VCaP (cell line): Measurements from ENCODE around the gene SFTPD.

Experiments used
- H3K27ac ChIP-seq: fragments of 450-650 bp; 2 replicates; pipeline ENCODE4 v1.5.1; 2017
- TF ChIP-seq, protein P1 (sequence below): fragments of 450-650 bp; conservative IDR thresholded peaks from 2 replicates; pipeline ENCODE4 v1.5.1; 2017; ENCODE audit warnings: mild to moderate bottlenecking, moderate library complexity

The SFTPD gene

DNA sequence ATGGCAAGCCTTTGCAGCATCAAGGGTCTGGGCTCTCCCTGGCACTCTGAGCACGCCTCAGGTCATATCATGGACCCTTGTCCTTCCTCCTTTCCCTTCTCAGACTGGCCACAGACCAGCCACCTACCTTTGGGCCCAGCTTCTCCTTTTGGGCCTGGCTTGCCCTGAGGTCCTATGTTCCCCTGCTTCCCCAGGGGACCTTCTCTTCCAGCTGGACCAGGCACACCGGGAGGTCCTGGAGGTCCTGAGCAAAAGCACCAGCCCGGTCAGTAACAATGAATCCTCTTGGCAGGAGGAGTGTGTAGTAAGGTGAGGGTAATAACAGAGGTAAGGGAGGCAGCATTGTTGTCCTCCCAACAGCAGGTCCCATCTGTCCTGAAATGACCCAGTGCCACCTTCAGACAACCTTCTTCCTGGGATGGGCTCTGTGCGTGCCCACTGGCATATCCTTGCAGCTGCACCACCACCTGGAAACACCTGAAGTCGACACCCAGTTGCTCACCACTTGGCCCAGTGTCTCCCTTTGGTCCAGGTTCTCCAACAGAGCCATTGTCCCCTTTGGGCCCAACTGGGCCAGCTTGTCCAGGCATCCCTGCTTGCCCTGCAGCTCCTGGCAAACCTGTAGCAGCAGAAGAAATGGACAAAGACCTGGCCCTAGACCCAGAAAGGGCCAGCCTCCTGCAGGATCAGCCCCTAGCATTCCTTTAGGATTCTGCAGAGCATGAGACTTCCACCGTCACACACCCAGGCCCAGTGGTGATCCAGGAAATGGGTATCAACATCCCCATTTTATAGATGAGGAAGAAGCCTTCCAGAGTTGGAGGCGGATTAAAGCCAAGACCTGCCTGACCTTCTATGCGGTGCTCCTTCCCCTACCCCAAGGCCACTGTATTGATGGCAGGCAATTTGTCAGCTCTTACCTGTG is 6.4 kb downstream of the SFTPD start:
- no peak overlapping the region for H3K27ac ChIP-seq
- TF ChIP-seq, protein P1, sequence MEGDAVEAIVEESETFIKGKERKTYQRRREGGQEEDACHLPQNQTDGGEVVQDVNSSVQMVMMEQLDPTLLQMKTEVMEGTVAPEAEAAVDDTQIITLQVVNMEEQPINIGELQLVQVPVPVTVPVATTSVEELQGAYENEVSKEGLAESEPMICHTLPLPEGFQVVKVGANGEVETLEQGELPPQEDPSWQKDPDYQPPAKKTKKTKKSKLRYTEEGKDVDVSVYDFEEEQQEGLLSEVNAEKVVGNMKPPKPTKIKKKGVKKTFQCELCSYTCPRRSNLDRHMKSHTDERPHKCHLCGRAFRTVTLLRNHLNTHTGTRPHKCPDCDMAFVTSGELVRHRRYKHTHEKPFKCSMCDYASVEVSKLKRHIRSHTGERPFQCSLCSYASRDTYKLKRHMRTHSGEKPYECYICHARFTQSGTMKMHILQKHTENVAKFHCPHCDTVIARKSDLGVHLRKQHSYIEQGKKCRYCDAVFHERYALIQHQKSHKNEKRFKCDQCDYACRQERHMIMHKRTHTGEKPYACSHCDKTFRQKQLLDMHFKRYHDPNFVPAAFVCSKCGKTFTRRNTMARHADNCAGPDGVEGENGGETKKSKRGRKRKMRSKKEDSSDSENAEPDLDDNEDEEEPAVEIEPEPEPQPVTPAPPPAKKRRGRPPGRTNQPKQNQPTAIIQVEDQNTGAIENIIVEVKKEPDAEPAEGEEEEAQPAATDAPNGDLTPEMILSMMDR: no peak

DNA sequence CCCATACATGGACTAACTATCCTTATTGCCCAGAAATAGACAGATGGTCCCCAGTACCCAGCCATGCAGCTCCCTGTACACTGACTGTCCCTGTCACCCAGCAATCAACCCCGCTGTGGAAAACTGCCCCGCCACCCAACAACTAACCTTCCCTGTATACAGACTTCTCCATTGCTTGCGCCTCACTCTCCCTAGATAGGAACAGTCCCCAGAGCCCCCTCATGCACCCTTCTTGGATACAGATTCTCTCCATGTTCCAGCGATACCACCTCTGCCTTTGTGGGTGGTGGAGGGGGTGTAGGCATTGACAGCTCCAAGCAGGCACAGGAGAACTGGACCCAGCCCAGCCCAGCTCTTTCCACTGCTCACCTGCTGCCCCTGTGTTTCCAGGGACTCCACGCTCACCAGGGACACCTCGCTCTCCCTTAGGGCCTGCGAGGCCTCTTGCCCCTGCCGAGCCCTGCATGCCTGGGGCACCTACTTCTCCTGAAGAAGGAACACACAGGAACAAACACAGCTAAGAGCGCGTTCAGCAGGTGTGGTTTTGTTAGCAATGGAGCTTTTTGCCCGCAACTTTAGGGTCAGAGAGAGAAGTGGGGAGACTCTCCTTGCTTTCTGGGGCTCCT is 7.2 kb downstream of the SFTPD start:
- TF ChIP-seq, protein P1: no peak
- no peak overlapping the region for H3K27ac ChIP-seq

DNA sequence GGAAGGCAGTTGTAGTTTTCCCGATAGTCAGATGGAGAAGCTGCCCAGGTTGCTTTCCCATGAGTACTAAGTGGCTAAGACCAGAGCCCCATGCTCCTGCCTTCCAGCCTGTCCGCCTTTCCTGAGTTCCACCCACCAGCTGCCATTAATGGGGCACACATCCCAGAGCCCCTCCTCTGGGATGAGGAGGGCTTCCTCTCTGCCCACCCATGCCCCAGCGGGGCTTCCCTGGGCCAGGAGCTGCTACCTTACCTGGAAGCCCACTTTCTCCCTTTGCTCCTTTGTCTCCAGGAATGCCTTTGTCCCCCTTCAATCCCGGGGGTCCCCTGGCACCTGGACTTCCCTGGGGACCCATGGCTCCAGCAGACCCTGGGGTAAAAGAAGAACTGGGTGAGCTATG is 7.8 kb downstream of the SFTPD start:
- TF ChIP-seq, protein P1: no peak
- no peak overlapping the region for H3K27ac ChIP-seq

DNA sequence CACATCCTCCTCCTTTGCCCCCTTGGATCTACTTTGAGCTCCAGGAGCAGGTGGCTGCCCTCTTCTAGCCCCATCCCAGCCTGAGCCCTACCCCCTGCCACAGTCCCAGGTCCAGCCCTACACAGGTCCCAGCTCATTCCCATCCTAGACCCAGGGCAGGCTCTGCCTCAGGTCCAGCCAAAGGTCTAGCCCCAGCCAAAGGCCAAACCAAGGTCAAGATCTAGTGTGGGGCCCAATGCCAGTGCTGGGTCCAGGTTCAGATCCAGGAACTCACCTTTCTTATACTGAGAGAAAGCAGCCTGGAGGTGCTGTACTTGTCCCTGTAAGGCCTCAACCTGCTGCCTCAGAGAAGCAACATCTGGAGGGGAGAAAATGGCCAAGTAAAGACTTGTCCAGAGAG is 8.5 kb downstream of the SFTPD start:
- TF ChIP-seq, protein P1: no peak
- no peak overlapping the region for H3K27ac ChIP-seq

DNA sequence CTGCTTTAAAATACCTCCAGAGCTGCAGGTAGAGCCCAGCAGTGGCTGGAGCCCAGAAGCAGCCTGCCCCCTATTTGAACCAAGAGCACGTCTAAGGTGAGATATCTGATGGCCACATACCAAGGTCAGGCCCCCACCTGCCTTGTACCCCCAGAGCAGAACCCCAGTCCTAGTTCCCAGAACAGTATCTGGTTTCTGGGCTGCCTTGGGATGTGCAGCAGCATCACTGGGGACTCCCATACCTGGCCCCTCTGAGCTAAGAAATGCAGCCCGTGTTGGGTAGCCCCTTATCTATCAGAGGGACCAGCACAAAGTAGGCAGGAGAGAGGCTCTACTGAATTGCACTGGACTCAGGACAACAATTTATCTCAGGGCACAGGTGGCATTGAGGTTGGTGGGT is 8.9 kb downstream of the SFTPD start:
- TF ChIP-seq, protein P1: no peak
- H3K27ac ChIP-seq: no peak overlapping the region

DNA sequence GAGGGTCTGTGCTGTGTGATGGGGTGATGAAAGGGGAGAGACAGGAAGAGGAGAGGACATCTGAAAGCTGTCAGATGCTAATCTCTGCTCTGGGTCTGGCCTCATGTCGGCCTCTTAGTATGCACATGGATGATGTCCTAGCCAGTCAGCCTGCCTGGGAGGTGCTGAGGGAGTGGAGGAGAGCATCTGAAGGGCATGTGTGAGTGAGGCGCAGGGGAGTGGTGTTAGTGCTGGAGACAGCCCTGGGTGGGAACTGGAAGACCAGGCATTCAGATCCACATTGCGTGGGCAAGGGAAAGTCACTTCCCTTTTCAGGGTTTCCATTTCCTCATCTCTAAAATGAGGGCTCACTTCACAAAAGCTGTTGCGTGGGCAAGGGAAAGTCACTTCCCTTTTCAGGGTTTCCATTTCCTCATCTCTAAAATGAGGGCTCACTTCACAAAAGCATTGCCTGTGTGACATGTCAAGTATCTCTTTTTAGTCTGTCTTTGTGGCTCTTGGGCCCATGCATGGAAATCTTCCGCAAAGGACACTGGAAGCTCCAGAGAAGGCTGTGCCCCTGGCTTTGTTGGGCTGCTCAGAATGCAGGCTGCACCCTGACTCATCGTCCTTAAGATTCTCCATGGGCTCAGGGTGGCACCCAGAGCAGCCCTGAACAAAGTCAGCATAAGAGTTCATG is 10.0 kb downstream of the SFTPD start:
- no peak overlapping the region for H3K27ac ChIP-seq
- TF ChIP-seq, protein P1: no peak

DNA sequence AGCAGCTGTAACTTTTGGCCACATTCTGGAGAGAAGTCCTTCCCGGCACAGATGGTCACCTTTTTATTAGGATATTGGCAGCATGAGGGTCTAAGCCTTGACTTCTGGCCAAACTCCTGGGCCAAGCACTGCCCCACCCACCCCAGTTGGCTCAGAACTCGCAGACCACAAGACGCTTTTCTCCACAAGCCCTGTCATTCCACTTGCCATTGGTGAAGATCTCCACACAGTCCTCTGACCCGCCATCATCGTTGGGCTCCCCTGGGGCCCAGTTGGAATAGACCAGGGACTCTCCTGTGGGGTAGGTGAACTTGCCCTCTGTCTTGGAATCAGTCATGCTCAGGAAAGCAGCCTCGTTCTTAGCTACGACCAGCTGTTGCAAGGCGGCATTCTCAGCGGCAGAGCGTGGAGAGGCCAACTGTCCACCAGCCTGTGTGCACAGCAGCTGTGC is 11.2 kb downstream of the SFTPD start:
- TF ChIP-seq, protein P1: no peak
- no peak overlapping the region for H3K27ac ChIP-seq
